NCI-H2029 treated with DMSO at 0.1 percent for 48 hours (cell line): Measurements from ENCODE around the gene HIF1A.
A peak's percentile ranks its signal among the peaks of the same experiment; 100 is the strongest.
"Not testable (repeated sequence)": the region's sequence is repeated elsewhere in the genome, so short reads cannot be mapped to it uniquely, and the experiment has no call there.

Experiments
- DNase-seq: peaks from one replicate; lab custom pipeline; 2025; lab: John Stamatoyannopoulos, UW

HIF1A gene

DNA sequence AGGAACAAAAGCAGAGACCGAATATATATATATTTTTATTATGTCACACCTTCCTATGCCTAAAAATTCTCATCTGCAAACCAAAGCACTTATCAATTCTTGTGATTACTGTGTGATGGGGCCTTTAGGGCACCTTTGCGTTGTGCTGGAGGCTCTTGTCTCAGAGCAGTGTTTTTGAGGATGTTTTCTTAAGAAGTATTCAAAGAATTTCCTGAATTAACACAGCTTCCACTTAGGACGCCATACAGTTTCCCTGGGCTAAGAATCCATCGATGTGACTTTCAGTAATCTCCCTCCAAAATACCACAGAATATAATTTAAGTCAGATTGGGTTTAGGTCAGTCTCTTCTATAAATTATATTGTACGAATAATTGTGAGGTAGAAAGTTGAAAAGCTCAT lies 22.0 kb upstream of the HIF1A start:
- DNase-seq = no peak

DNA sequence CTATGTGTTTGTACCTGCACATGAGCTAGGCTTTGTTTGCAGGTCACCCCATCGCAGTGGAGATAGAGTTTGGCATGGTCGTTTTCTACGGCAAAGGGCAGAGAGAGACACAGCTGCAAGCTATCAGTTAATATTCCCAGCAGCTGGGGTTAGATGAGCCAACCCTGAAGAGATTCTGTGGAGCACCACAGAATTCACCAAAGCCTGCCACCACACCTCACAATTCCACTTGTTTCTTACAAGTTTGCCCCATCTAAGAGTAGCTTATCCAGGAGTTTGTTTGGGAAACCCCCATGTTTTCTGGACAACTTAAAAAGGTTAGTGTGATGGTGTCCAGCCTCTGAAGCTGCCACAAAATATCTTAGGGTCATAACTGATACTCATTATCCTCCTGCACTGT lies 20.0 kb upstream of the HIF1A start:
- DNase-seq = no peak

GRCh38 chr14:61677479-61677878 lies 17.8 kb upstream of the HIF1A start:
- DNase-seq = no peak

- no peak for DNase-seq
These were observed 16.3 kb upstream of the HIF1A start for GRCh38 chr14:61678975-61679374.

DNA sequence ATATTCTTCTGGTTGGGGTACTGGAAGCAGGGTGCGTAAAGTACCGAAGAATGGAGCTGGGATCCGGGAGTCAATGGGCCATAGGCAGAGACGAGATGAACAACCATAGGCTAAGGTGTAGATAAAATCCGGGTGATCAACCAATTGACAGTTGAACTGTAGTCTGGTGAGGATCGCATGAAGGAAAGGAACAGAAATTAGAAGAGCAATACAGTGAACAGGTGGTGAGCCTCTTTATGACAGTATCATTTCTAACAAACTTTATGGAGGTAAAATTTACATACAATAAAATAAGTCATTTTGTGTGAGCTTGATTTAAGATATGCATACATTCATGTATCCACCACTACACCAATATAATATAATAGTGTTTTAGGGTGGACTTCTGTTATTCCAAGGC lies 13.9 kb upstream of the HIF1A start:
- no peak for DNase-seq

- no peak for DNase-seq
These were observed 12.2 kb upstream of the HIF1A start for GRCh38 chr14:61683108-61683507.

DNA sequence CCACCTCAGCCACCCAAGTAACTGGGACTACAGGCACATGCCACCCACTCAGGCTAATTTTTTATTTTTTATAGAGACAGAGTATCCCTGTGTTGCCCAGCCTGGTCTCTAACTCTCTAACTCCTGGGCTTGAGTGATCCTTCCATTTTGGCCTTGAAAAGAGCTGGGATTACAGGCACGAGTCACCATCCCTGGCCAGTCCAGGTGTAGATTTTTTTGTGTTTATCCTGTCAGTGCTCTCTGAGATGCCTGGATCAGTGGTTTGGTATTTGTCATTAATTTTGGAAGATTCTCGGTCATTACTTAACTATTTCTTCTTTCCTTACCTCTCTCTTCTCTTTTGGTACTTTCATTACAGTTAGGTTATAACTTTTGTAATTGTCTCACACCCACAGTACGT lies 5.3 kb upstream of the HIF1A start:
- no peak for DNase-seq

DNA sequence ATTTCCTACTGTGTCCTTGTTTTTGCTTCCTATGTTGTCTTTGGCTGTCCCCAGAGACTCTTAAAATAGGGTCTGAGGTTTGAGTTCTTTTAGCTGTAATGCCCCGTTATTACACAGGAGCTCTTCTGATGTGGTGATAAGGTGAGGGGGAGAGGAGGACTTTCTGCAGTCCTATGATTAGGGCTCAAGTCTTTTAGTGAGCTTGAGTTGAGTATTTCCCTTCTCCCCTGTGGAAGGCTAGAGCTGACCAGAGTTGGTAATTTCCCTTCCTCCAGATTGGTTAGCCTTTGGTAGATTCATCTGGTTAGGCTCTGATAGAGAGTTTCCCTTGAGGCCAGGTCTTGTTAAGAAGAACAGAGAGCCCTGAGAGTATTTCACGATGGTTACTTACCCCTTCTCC lies 4.3 kb upstream of the HIF1A start:
- DNase-seq = no peak

DNA sequence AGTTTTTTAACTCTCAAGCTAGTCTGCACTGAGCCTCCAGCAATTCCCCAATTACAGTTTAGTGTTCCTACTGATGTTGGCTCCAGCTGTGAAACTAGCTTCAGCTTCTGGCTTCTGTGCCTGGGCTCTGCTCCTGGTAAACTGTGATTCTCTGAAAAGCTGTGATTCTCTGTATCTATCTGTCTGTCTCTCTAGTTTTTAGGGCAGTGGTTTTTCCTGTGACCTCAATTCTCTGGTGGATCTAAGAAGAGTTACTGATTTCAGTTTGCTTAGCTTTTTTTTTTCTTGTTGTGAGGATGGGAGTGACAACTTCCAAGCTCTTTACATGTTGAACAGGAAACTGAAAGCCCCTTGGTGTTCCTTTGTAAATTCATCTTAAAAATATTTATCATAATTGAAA lies 3.8 kb upstream of the HIF1A start:
- DNase-seq = no peak

DNA sequence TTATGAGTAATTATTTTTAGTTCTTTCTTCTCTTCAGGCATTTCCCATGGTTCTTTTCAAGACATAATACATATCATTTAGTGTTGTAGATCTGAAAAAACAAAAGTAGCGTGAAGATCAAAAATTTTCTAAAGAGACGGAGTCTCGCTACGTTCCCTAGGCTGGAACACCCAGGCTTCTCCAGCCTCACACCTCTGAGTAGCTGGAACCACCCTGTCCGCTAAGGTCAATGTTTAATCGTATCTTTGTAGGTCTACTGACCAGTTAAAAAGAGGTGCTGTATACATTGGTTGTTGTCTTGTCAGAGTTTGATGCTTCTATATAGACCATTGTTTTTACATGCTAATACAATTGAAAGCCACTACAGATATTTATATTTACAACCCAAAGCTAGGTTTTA lies 1.3 kb upstream of the HIF1A start:
- DNase-seq = no peak

GRCh38 chr14:61695695-61696527 lies 598 bp downstream of the HIF1A start:
- DNase-seq = peak; percentile 71

GRCh38 chr14:61696753-61697318 lies 1.5 kb downstream of the HIF1A start:
- no peak for DNase-seq

DNA sequence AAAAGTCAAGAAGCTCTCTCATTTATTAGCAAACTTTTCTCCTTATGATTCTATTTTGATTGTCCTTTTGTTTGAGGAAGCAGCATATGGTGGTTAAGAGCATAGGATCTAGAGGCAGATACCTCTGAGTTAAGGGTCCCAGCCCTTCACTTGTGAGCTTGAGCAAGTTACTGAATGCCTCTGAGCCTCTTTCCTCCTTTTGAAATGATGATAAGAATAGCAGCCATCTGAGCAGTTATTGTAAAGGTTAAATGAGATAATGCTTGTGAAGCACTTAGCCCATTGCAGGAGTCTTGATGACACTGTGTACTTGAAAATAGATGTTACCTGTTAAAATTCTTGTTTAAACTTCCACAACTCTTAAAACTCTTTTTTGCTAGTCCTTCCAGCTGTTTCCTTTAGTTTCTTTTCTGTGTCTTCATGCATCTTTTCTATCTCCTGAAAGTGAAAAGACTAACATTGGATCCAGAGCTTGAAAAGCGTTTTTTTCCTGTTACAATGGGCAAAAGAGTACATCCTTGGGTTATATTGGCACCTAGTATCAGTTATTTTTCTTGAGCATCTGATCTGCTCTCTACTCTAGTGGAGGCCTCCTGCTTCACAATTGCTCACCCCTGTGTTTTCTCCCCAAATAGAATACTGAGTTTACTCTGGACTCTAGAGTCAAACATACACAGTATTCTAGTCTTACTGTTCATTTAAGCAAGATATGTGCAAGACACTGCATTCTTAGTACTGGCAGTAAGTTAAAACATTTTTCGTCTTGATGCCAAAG lies 3.1 kb downstream of the HIF1A start:
- DNase-seq = no peak

- DNase-seq = no peak
These were observed 3.7 kb downstream of the HIF1A start for GRCh38 chr14:61699027-61699426.

- no peak for DNase-seq
These were observed 5.0 kb downstream of the HIF1A start for GRCh38 chr14:61700104-61700886.

- no peak for DNase-seq
These were observed 6.6 kb downstream of the HIF1A start for GRCh38 chr14:61701946-61702345.

GRCh38 chr14:61703342-61704129 lies 8.2 kb downstream of the HIF1A start:
- no peak for DNase-seq

GRCh38 chr14:61704554-61704953 lies 9.2 kb downstream of the HIF1A start:
- no peak for DNase-seq

GRCh38 chr14:61705017-61705416 lies 9.7 kb downstream of the HIF1A start:
- no peak for DNase-seq

GRCh38 chr14:61706096-61706690 lies 10.9 kb downstream of the HIF1A start:
- DNase-seq = no peak

DNA sequence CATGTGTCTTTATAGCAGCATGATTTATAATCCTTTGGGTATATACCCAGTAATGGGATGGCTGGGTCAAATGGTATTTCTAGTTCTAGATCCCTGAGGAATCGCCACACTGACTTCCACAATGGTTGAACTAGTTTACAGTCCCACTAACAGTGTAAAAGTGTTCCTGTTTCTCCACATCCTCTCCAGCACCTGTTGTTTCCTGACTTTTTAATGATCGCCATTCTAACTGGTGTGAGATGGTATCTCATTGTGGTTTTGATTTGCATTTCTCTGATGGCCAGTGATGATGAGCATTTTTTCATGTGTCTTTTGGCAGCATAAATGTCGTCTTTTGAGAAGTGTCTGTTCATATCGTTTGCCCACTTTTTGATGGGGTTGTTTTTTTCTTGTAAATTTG lies 12.5 kb downstream of the HIF1A start:
- DNase-seq = not testable (repeated sequence)
